ENCODE results near the gene CAPN14. TPM values are rescaled to one million over a fixed set of nuclear protein-coding genes. Genes with fewer than 3 reads are reported as not detected.

CAPN14 gene
- total RNA-seq, 1 experiment from 2014 or later = 0.13 TPM

GRCh38 chr2:31193806-31194205 is 23.5 kb downstream of the CAPN14 start:
- H3K36me3 ChIP-seq (ENCODE audit: insufficient read depth, low read length, poor library complexity, severe bottlenecking) = no peaks in the 10 kb centered on the region
- no peak overlapping the region for H3K27ac ChIP-seq (ENCODE audit: low read depth, low read length, poor library complexity, severe bottlenecking)
- H3K27me3 ChIP-seq (replicated peaks; ENCODE audit: insufficient read depth, low read depth, low read length, poor library complexity) = no peaks in the 10 kb centered on the region
- TF ChIP-seq CTCF (conservative IDR thresholded peaks at IDR 0.05; ENCODE audit: low read depth, low read length) (no peak), EZH2 (IDR thresholded peaks at IDR 0.05; ENCODE audit: borderline replicate concordance, low read depth, low read length, poor library complexity, severe bottlenecking) (no peak)
- BruUV-seq (replicated peaks) = no TSS peak
- POLR2A ChIA-PET (ENCODE audit: low non-redundant PET) = no interaction called here
- H3K4me1 ChIP-seq (ENCODE audit: insufficient read depth, low read length, poor library complexity, severe bottlenecking) = no peaks in the 10 kb centered on the region
- no peak for DNase-seq (ENCODE audit: low spot score)
- no peak overlapping the region for H3K4me3 ChIP-seq (ENCODE audit: low read depth, low read length, poor library complexity, severe bottlenecking)
- no peaks in the 10 kb centered on the region for H3K9me3 ChIP-seq (ENCODE audit: low read depth, low read length, poor library complexity, severe bottlenecking)
- CTCF ChIA-PET = no interaction called here
- intact Hi-C loops (cut with micrococcal nuclease; ENCODE audit: unreplicated experiment) = no loop called here

- Histone ChIP-seq H3K4me3 (ENCODE audit: low read depth, low read length, poor library complexity, severe bottlenecking) (no peak overlapping the region), H3K9me3 (ENCODE audit: low read depth, low read length, poor library complexity, severe bottlenecking) (no peaks in the 10 kb centered on the region), H3K27me3 (replicated peaks; ENCODE audit: insufficient read depth, low read depth, low read length, poor library complexity) (peaks cover 6% of the 10 kb centered on the region), H3K4me1 (ENCODE audit: insufficient read depth, low read length, poor library complexity, severe bottlenecking) (no peaks in the 10 kb centered on the region), H3K27ac (ENCODE audit: low read depth, low read length, poor library complexity, severe bottlenecking) (no peak overlapping the region), H3K36me3 (ENCODE audit: insufficient read depth, low read length, poor library complexity, severe bottlenecking) (no peaks in the 10 kb centered on the region)
- ChIA-PET CTCF (no interaction called here), POLR2A (ENCODE audit: low non-redundant PET) (no interaction called here)
- intact Hi-C loops (cut with micrococcal nuclease; ENCODE audit: unreplicated experiment) = no loop called here
- no TSS peak for BruUV-seq (replicated peaks)
- no peak for DNase-seq (ENCODE audit: low spot score)
- TF ChIP-seq CTCF (conservative IDR thresholded peaks at IDR 0.05; ENCODE audit: low read depth, low read length) (no peak), EZH2 (IDR thresholded peaks at IDR 0.05; ENCODE audit: borderline replicate concordance, low read depth, low read length, poor library complexity, severe bottlenecking) (no peak)
Observed at GRCh38 chr2:31192851-31193392, 24.4 kb downstream of the CAPN14 start.

GRCh38 chr2:31192396-31192795 is 24.9 kb downstream of the CAPN14 start:
- BruUV-seq (replicated peaks) = no TSS peak
- no peak for TF ChIP-seq EZH2 (IDR thresholded peaks at IDR 0.05; ENCODE audit: borderline replicate concordance, low read depth, low read length, poor library complexity, severe bottlenecking)
- TF ChIP-seq CTCF (conservative IDR thresholded peaks at IDR 0.05; ENCODE audit: low read depth, low read length) = no peak
- Histone ChIP-seq H3K4me1 (ENCODE audit: insufficient read depth, low read length, poor library complexity, severe bottlenecking) (no peaks in the 10 kb centered on the region), H3K4me3 (ENCODE audit: low read depth, low read length, poor library complexity, severe bottlenecking) (no peak overlapping the region), H3K36me3 (ENCODE audit: insufficient read depth, low read length, poor library complexity, severe bottlenecking) (no peaks in the 10 kb centered on the region), H3K27me3 (replicated peaks; ENCODE audit: insufficient read depth, low read depth, low read length, poor library complexity) (peaks cover 10% of the 10 kb centered on the region), H3K9me3 (ENCODE audit: low read depth, low read length, poor library complexity, severe bottlenecking) (no peaks in the 10 kb centered on the region), H3K27ac (ENCODE audit: low read depth, low read length, poor library complexity, severe bottlenecking) (no peak overlapping the region)
- POLR2A ChIA-PET (ENCODE audit: low non-redundant PET) = no interaction called here
- CTCF ChIA-PET = no interaction called here
- no peak for DNase-seq (ENCODE audit: low spot score)
- intact Hi-C loops (cut with micrococcal nuclease; ENCODE audit: unreplicated experiment) = no loop called here
